Heart left ventricle (tissue), 16 donors: ENCODE data around the gene TUNAR. TPM values are rescaled to one million over a fixed set of nuclear protein-coding genes. Genes with fewer than 3 reads are reported as not detected.

Source experiments
- ATAC-seq, 4 donors: fragments of 200-7000 bp; cut with Tn5 transposase; one replicate each; pipeline ENCODE4 v1.9.1; 2020 to 2022; ENCODE audit warnings: moderate library complexity in 4 of 4, mild to moderate bottlenecking in 3 of 4, moderate number of reproducible peaks in 1 of 4
- DNase-seq, 5 donors: peaks; one replicate each; pipeline ENCODE4 v3.0.0-alpha.2; 2020
- H3K27ac ChIP-seq, 12 donors: fragments of 200-600 bp; sonication (generic) in 4 of 12; one replicate each; pipeline versions ENCODE4 v1.5.0 to v1.8.0; 2016 to 2022; ENCODE audit warnings: mild to moderate bottlenecking in 2 of 12
- H3K27me3 ChIP-seq, 9 donors: fragments of 200-600 bp; sonication (generic) in 2 of 9; one replicate each; pipeline versions ENCODE4 v1.5.1 to v1.8.0; 2016 to 2022; ENCODE audit warnings: mild to moderate bottlenecking in 3 of 9
- H3K36me3 ChIP-seq, 9 donors: fragments of 200-600 bp; sonication (generic) in 2 of 9; one replicate each; pipeline versions ENCODE4 v1.5.0 to v1.8.0; 2018 to 2022; ENCODE audit warnings: mild to moderate bottlenecking in 2 of 9
- H3K4me1 ChIP-seq, 12 donors: fragments of 200-600 bp; sonication (generic) in 4 of 12; one replicate each; pipeline versions ENCODE4 v1.5.0 to v1.8.0; 2016 to 2022; ENCODE audit warnings: mild to moderate bottlenecking in 3 of 12
- H3K4me3 ChIP-seq, 12 donors: fragments of 200-600 bp; sonication (generic) in 4 of 12; one replicate each; pipeline versions ENCODE4 v1.5.0 to v1.8.0; 2017 to 2022; ENCODE audit warnings: mild to moderate bottlenecking in 9 of 12, moderate library complexity in 4 of 12
- H3K9me3 ChIP-seq, 12 donors: fragments of 200-600 bp; sonication (generic) in 4 of 12; one replicate each; pipeline versions ENCODE4 v1.5.0 to v1.8.0; 2016 to 2022; ENCODE audit warnings: mild to moderate bottlenecking in 1 of 12
- POLR2A ChIP-seq, 2 donors: fragments of 450-650 bp; IDR thresholded peaks; one replicate each; pipeline ENCODE4 v1.6.1; 2017; ENCODE audit warnings: antibody characterized with exemption in 2 of 2, mild to moderate bottlenecking in 2 of 2, moderate library complexity in 2 of 2
- WGBS, 4 donors: extraction: QIAGEN DNeasy Blood & Tissue Kit in 2 of 4; methylation state at CpG; one replicate each; pipeline versions ENCODE4 v1.1.5 to v1.1.7; 2013 to 2018; 5-methylcytosine and 5-hydroxymethylcytosine counted together
- intact Hi-C, 10 donors: fragments of 100-400 bp; cut with DNase I; formaldehyde crosslinking; loops; one replicate each; pipeline versions ENCODE4 v1.11.1 to v1.14.2; 2022
- polyA plus RNA-seq, 2 donors: library from polyadenylated mRNA; stranded (reverse); fragments of 200-250 nt; gene quantifications; one replicate each; pipeline ENCODE4 v1.2.3, GENCODE V29; 2013
- total RNA-seq, 9 donors: library from RNA; depleted of rRNA in 2 of 9; stranded (reverse); fragments of >200 nt in 2 of 9; fragmentation: NEBNext Ultra II Directional in 3 of 9; extraction: Animal tissue kit (Norgen Biotek cat#: 25700) in 3 of 9; gene quantifications; one replicate each; pipeline versions ENCODE4 v1.1.0 to v1.2.4, GENCODE V29; 2016 to 2023
- TF ChIP-seq, protein P1 (sequence below), 12 donors: fragments of 200-600 bp; sonication (generic) in 4 of 12; IDR thresholded peaks; one replicate each; pipeline versions ENCODE4 v1.5.0 to v1.8.0; 2018 to 2022; ENCODE audit warnings: antibody characterized with exemption in 12 of 12, mild to moderate bottlenecking in 5 of 12
- donor health status: ischemic (EF 13 %, LVEDD 7.1; RV severe dilation, severe dysfunction).
- donor health status: healthy with polysubstance abuse.
- donor health status: DM: no; HTN: yes; CAD: no.
- donor health status: DM: no; HTN: no; CAD: no.
- donor health status: ischemic (EF 25% LVEDD 6.9; RV normal size, moderate dysfunction).
- donor health status: ischemic (EF 25% LVEDD 5.7; RV mildly dilated, moderate dysfunction).
- donor health status: healthy.
- donor health status: DM: yes; HTN: yes; CAD: no.
- donor health status: ischemic (EF 35%, LVEDD 5.7; RV mildly dilated, moderate dysfunction).
- donor health status: nonischemic (EF 11% LVEDD 7.7; RV severe dilation, severe dysfunction).
- donor health status: DM: yes; HTN: yes; CAD: no.
- donor health status: PGD.
- donor health status: ischemic (EF 29% LVEDD 5.4; RV normal size, mild dysfunction).
- donor health status: nonischemic (EF 23%, LVEDD 6.1; RV moderate dilation, normal function).

Gene TUNAR
- total and polyA plus RNA-seq, 11 donors: not detected

DNA sequence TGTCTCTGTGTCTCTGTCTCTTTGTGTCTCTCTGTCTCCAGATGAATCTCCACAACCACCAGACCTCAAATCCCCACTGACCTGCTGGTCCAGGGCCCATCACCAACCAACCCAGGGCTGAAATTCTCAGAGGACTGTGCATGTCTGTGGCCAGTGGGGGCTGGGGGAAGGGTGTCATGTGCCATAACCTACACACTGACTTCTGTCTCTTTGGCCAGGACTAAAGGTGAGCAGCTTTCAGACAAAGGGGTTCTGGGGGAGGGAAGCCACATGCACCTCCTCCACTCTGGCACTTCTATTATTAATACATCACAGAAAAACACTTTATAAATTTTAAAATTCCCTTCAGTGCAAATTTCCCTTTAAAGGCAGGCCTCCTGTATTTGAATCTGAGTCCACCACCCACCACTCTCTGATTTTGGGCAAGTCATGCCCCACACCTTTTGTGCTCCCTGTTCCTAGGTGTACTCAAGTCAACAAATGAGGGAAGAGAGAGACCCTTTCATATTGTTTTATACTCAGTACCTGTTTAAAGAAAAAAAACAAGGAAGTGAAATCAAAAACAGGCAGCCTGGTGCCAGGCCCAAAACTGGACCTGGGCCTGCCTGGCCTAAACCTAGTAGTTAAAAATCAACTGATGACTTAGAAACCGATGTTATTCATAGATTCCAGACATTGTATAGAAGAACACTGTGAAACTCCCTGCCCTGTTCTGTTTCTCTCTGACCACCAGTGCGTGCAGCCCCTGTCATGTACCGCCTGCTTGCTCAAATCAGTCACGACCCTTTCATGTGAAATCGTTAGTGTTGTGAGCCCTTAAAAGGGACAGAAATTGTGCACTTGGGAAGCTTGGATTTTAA, 80.2 kb downstream of the TUNAR start:
- Histone ChIP-seq H3K9me3 (no peaks in the 10 kb centered on the region), H3K4me3 (no peak overlapping the region), H3K27me3 (peaks cover 0 to 9% (median 0%) of the 10 kb centered on the region in 9 donors), H3K36me3 (no peaks in the 10 kb centered on the region), H3K27ac (no peak overlapping the region), H3K4me1 (no peaks in the 10 kb centered on the region)
- 65 to 76% (median 76%) methylated on average over 5 of the region's 5 CpGs for WGBS, 4 donors
- no peak for TF ChIP-seq POLR2A (IDR thresholded peaks at IDR 0.05)
- TF ChIP-seq, protein P1, sequence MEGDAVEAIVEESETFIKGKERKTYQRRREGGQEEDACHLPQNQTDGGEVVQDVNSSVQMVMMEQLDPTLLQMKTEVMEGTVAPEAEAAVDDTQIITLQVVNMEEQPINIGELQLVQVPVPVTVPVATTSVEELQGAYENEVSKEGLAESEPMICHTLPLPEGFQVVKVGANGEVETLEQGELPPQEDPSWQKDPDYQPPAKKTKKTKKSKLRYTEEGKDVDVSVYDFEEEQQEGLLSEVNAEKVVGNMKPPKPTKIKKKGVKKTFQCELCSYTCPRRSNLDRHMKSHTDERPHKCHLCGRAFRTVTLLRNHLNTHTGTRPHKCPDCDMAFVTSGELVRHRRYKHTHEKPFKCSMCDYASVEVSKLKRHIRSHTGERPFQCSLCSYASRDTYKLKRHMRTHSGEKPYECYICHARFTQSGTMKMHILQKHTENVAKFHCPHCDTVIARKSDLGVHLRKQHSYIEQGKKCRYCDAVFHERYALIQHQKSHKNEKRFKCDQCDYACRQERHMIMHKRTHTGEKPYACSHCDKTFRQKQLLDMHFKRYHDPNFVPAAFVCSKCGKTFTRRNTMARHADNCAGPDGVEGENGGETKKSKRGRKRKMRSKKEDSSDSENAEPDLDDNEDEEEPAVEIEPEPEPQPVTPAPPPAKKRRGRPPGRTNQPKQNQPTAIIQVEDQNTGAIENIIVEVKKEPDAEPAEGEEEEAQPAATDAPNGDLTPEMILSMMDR (IDR thresholded peaks at IDR 0.05): no peak
- intact Hi-C loops: no loop called here
- ATAC-seq (no peak), DNase-seq (no peak)

DNA sequence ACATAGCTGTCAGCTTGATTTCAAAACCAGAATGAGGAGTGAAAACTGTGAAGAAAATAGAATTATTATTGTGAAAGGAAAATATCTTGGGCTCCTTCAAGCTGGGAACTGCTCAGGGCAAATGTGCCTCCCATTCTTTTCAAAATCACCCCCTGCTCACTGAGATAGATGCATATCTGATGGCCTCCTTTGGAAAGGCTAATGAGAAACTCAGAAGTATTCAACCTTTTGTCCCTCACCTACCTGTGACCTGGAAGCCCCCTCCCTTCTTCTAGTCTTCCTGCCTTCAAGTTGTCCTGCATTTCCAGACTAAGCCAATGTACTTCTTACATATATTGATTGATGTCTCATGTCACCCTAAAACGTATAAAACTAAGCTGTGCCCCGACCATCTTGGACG, 81.5 kb downstream of the TUNAR start:
- DNase-seq (no peak), ATAC-seq (no peak)
- no peaks in the 10 kb centered on the region for H3K9me3 ChIP-seq
- 31 to 55% (median 45%) methylated on average over 3 of the region's 3 CpGs for WGBS, 4 donors
- H3K36me3 ChIP-seq: no peaks in the 10 kb centered on the region
- H3K27ac ChIP-seq: no peak overlapping the region
- H3K4me1 ChIP-seq: no peaks in the 10 kb centered on the region
- intact Hi-C loops: no loop called here
- no peak overlapping the region for H3K4me3 ChIP-seq
- peaks cover 0 to 9% (median 0%) of the 10 kb centered on the region in 9 donors for H3K27me3 ChIP-seq
- TF ChIP-seq, protein P1 (IDR thresholded peaks at IDR 0.05): no peak

DNA sequence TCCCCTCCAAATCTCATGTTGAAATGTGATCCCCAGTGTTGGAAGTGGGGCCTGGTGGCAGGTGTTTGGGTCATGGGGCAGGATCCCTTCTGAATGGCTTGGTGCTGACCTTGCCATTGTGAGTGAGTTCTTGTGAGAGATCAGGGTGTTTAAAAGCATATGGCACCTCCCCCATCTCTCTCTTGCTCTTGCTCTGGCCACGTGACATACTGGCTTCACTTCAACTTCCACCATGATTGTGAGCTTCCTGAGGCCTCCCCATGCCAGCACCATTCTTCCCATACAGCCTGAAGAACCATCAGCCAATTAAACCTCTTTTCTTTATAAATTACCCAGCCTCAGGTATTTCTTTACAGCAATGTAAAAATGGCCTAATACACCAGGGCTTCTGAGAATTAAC, 82.7 kb downstream of the TUNAR start:
- TF ChIP-seq POLR2A (IDR thresholded peaks at IDR 0.05): no peak
- TF ChIP-seq, protein P1 (IDR thresholded peaks at IDR 0.05): no peak
- no peak overlapping the region for H3K4me3 ChIP-seq
- no peak for ATAC-seq
- H3K27ac ChIP-seq: no peak overlapping the region
- DNase-seq: no peak
- H3K36me3 ChIP-seq: no peaks in the 10 kb centered on the region
- no peaks in the 10 kb centered on the region for H3K9me3 ChIP-seq
- H3K4me1 ChIP-seq: no peaks in the 10 kb centered on the region
- H3K27me3 ChIP-seq: peaks cover 0 to 8% (median 0%) of the 10 kb centered on the region in 9 donors
- 11 to 24% (median 15%) methylated on average over 1 of the region's 1 CpG for WGBS, 4 donors
- intact Hi-C loops: no loop called here

DNA sequence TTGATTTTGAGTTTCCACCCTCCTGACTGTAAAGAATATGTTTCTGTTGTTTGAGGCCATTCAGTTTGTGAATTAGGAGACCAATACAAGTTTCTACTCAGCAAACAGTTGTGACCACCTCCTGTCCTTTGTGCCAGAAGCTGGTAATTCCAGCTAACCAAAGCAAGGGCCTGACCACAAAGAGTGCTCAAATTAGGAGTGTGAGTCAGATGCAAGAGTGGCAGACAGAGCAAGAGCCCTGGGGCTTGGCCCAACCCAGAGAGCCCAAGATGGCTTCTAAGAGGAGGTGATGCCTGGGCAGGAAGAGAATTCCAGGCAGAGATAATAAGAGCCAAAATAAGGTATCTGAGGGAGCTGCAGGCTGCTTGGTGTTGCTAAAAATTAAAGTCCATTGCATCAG, 84.8 kb downstream of the TUNAR start:
- intact Hi-C loops: no loop called here
- Histone ChIP-seq H3K27me3 (peaks cover 0 to 8% (median 0%) of the 10 kb centered on the region in 9 donors), H3K9me3 (peaks cover 0 to 11% (median 0%) of the 10 kb centered on the region in 12 donors), H3K27ac (no peak overlapping the region), H3K36me3 (no peaks in the 10 kb centered on the region), H3K4me3 (no peak overlapping the region), H3K4me1 (no peaks in the 10 kb centered on the region)
- ATAC-seq: no peak
- TF ChIP-seq POLR2A (IDR thresholded peaks at IDR 0.05): no peak
- TF ChIP-seq, protein P1 (IDR thresholded peaks at IDR 0.05): no peak
- DNase-seq: no peak
